ENCODE measurements around the gene PRSS38.
"Not testable (repeated sequence)": the region's sequence is repeated elsewhere in the genome, so short reads cannot be mapped to it uniquely, and the experiment has no call there.

The PRSS38 gene

DNA sequence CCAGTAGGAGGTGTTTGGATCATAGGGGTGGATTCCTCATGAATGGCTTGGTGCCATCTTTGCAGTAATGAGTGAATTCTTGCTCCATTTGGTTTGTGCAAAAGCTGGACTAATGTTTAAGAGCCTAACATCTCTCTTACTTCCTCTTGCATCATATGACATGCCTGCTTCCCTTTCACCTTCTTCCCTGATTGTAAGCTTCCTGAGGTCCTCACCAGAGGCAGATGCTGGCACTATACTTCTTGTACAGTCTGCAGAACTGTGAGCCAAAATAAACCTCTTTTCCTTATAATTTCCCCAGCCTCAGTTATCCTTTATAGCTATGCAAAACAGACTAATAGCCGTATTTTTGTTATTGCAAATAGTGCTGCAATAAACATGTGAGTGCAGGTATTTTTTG lies 8.1 kb downstream of the PRSS38 start:
- no peak for DNase-seq
- in situ Hi-C loops (cut with MboI; ENCODE audit: low pct_unique_long_range_greater_than_20kb, low sequenced_read_pairs) = no loop called here

DNA sequence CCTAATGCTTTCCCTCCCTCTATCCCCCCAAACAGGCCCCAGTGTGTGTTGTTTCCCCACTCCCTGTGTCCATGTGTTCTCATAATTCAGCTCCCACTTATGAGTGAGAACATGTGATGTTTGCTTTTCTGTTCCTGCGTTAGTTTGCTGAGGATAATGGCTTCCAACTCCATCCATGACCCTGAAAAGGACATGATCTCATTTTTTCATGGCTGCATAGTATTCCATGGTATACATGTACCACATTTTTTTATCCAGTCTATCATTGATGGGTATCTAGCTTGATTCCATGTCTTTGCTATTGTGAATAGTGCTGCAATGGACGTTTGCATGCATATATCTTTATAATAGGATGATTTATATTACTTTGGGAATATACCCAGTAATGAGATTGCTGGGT lies 8.7 kb downstream of the PRSS38 start:
- in situ Hi-C loops (cut with MboI; ENCODE audit: low pct_unique_long_range_greater_than_20kb, low sequenced_read_pairs) = no loop called here
- no peak for DNase-seq

DNA sequence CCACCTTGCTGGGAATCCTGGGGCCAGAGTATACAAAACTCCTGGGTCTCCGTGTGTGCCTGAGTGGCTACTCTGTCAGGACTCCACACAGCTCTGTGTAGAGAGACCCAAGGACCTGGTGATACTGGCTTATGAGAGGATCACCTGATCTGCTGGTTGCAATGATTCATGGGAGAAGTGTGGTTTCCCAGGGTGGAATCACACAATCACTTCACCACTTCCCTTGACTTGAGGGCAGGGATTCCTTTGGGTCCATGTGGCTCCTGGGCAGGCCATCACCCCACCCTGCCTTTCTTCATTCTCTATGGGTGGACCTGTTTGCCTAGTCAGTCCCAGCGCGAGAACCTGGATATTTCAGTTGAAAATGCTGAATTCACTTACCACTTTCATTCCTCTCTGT lies 13.3 kb downstream of the PRSS38 start:
- DNase-seq = no peak
- in situ Hi-C loops (cut with MboI; ENCODE audit: low pct_unique_long_range_greater_than_20kb, low sequenced_read_pairs) = no loop called here

DNA sequence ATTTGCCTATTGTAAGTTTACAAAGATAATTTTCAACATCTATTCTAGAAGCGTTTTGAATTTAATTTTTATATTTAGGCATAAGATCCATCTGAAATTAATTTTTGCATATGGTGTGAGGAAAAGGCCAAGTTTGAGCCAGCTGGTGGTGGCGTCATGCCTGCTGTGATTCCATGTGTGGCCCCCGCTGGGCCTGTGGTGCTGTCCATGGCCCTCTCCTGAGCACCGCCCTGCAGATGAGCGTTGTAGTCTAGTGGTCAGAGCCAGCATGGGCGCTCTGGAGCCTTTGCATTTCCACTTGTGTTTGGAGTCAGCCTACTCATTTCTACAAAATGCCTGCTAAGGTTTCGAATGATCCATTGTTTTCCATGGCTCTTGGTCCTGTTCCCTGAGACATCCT lies 22.7 kb downstream of the PRSS38 start:
- in situ Hi-C loops (cut with MboI; ENCODE audit: low pct_unique_long_range_greater_than_20kb, low sequenced_read_pairs) = no loop called here
- DNase-seq = no peak

- in situ Hi-C loops (cut with MboI; ENCODE audit: low pct_unique_long_range_greater_than_20kb, low sequenced_read_pairs) = no loop called here
- no peak for DNase-seq
Observed at GRCh38 chr1:227841096-227841495, 25.6 kb downstream of the PRSS38 start.

DNA sequence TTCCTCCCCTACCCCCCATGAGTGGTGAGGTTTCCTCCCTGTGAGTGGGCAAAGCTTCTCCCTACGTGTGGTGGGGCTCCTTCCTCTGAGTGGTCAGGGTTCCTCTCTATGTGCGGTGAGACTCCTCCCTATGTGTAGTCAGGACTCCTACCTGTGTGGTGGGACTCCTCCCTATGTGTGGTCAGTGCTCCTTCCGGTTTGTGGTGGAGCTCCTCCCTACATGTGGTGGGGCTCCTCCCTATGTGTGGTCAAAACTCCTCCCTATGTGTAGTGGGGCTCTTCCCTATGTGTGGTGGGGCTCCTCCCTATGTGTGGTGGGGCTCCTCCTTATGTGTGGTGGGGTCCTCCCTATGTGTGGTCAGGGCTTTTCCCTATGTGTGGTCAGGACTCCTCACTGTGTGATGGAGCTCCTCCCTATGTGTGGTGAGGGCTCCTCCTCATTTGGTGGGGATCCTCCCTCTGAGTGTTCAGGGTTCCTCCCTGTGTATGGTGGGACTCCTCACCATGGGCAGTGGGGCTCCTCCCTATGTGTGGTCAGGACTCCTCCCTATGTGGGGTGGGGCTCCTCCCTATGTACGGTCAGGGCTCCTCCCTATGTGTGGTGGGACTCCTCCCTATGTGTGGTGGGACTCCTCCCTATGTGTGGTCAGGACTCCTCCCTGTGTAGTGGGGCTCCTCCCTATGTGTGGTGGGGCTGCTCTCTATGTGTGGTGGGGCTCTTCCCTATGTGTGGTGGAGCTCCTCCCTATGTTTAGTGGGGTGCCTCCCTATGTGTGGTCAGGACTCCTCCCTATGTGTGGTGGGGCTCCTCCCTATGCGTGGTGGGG lies 29.1 kb downstream of the PRSS38 start:
- peak; percentile 3 for DNase-seq
- in situ Hi-C loops (cut with MboI; ENCODE audit: low pct_unique_long_range_greater_than_20kb, low sequenced_read_pairs) = no loop called here

GRCh38 chr1:227845147-227845458 lies 29.6 kb downstream of the PRSS38 start:
- in situ Hi-C loops (cut with MboI; ENCODE audit: low pct_unique_long_range_greater_than_20kb, low sequenced_read_pairs) = no loop called here
- no peak for DNase-seq

DNA sequence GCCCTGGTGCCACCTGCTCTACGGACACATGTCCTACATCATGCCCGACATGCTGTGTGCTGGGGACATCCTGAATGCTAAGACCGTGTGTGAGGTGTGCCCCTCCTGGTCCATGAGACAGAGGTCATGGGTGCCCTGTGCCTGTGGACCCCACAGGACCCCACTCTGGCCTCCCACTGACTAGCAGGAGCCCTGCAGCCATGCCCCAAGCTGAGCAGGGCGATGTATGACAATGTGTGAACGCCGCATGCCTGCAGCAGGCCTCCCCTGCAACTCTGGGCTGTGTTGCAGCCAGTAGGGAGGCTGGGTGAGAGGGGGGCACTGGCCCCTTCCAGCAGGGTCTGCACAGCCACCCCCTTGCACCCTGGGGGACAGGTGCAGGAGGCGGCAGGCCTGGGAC lies 30.0 kb downstream of the PRSS38 start:
- in situ Hi-C loops (cut with MboI; ENCODE audit: low pct_unique_long_range_greater_than_20kb, low sequenced_read_pairs) = no loop called here
- DNase-seq = no peak

- DNase-seq = no peak
- in situ Hi-C loops (cut with MboI; ENCODE audit: low pct_unique_long_range_greater_than_20kb, low sequenced_read_pairs) = no loop called here
Observed at GRCh38 chr1:227846265-227846858, 30.9 kb downstream of the PRSS38 start.

GRCh38 chr1:227847046-227847445 lies 31.6 kb downstream of the PRSS38 start:
- in situ Hi-C loops (cut with MboI; ENCODE audit: low pct_unique_long_range_greater_than_20kb, low sequenced_read_pairs) = not testable (repeated sequence)

GRCh38 chr1:227848430-227848932 lies 33.0 kb downstream of the PRSS38 start:
- in situ Hi-C loops (cut with MboI; ENCODE audit: low pct_unique_long_range_greater_than_20kb, low sequenced_read_pairs) = no loop called here
- DNase-seq = no peak

More at GRCh38 chr1:227847046-227847445, 31.6 kb downstream of the PRSS38 start:
- not testable (repeated sequence) for DNase-seq

GRCh38 chr1:227849251-227849650 lies 33.8 kb downstream of the PRSS38 start:
- in situ Hi-C loops (cut with MboI; ENCODE audit: low pct_unique_long_range_greater_than_20kb, low sequenced_read_pairs) = no loop called here
- no peak for DNase-seq

DNA sequence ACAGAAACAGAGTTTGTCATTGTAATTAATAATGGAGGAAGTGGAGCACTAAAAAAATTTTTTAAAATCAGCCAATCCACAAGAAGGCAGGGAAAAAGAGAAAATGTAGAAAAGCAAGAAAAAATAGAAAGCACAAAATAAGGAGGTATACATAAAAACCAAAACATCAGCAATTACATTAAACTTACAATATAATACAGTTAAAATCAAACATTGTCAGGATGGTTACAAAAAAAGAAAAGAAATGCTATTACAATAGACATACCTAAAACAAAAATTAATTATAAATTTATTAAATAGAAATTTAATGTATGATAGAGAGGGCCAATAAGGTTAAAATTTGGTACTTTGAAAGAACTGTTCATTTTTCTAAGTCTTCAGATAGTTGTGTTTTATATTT lies 38.7 kb downstream of the PRSS38 start:
- DNase-seq = no peak
- in situ Hi-C loops (cut with MboI; ENCODE audit: low pct_unique_long_range_greater_than_20kb, low sequenced_read_pairs) = no loop called here

GRCh38 chr1:227855687-227856086 lies 40.2 kb downstream of the PRSS38 start:
- in situ Hi-C loops (cut with MboI; ENCODE audit: low pct_unique_long_range_greater_than_20kb, low sequenced_read_pairs) = no loop called here

GRCh38 chr1:227856147-227856858 lies 40.8 kb downstream of the PRSS38 start:
- no peak for DNase-seq
- in situ Hi-C loops (cut with MboI; ENCODE audit: low pct_unique_long_range_greater_than_20kb, low sequenced_read_pairs) = no loop called here

More at GRCh38 chr1:227855687-227856086, 40.2 kb downstream of the PRSS38 start:
- no peak for DNase-seq

GRCh38 chr1:227864882-227865281 lies 49.4 kb downstream of the PRSS38 start:
- in situ Hi-C loops (cut with MboI; ENCODE audit: low pct_unique_long_range_greater_than_20kb, low sequenced_read_pairs) = no loop called here
- no peak for DNase-seq

DNA sequence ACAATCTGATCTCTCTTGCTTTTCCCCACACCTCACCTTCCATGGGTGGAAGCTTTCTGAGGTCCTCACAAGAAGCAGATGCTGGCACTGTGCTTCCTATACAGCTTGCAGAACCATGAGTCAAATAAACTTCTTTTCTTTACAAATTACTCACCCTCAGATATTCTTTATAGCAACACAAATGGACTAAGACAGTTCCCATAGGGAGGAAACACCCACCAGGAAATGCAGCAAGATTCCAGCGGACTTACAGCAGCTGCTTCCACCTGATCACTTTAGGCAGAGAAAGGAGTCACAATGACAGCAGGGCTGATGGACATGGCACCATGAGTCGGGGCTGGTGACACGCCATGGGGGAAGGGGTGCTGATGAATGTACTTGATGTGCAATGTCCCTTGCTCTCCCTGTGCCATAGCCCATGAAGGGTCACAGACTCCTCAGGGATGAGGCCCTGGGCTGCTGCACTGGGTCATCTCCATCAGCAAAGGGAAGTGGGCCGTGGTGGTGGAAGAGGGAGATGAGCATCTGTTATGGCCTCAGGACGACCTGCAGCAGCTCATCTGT lies 53.9 kb downstream of the PRSS38 start:
- no peak for DNase-seq
- in situ Hi-C loops (cut with MboI; ENCODE audit: low pct_unique_long_range_greater_than_20kb, low sequenced_read_pairs) = no loop called here

- in situ Hi-C loops (cut with MboI; ENCODE audit: low pct_unique_long_range_greater_than_20kb, low sequenced_read_pairs) = no loop called here
- peak; percentile 4 for DNase-seq
Observed at GRCh38 chr1:227869851-227870305, 54.4 kb downstream of the PRSS38 start.

DNA sequence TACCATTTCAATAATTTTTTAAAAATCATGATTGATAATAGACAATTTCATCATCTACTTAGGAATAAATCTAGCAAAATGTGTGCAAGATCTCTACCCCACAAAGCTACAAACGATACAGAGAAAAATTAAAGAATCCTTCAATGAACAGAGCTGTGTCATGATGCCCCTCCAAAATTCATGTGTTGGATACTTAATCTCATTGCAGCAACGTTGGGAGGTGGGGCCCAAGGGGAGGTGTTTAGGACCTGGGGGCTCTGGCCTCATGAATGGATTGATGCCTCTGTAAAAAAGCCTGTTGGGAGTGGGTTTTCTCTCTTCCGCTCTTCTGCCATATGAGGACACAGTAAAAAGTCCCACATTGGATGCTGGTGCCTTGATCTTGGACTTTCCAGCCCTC lies 54.9 kb downstream of the PRSS38 start:
- in situ Hi-C loops (cut with MboI; ENCODE audit: low pct_unique_long_range_greater_than_20kb, low sequenced_read_pairs) = no loop called here

GRCh38 chr1:227871892-227872291 lies 56.4 kb downstream of the PRSS38 start:
- DNase-seq; in situ Hi-C loops (cut with MboI; ENCODE audit: low pct_unique_long_range_greater_than_20kb, low sequenced_read_pairs): not testable (repeated sequence)

More for the DNA sequence above, 54.9 kb downstream of the PRSS38 start:
- no peak for DNase-seq
